ENCODE results near the gene MESP1.

- TF ChIP-seq CTCF (conservative IDR thresholded peaks at IDR 0.05; ENCODE audit: low read depth, low read length) (no peak), EZH2 (IDR thresholded peaks at IDR 0.05; ENCODE audit: low read length, unreplicated experiment) (no peak)
Observed at GRCh38 chr15:89743011-89743410, 8.0 kb downstream of the MESP1 start.

All from PC-3 (cell line).